NCI-H82 treated with DMSO at 0.1 percent for 48 hours (cell line): Measurements from ENCODE around the gene SLC9A8.
A peak's percentile ranks its signal among the peaks of the same experiment; 100 is the strongest.

ENCODE experiments used
- DNase-seq: peaks from one replicate; lab custom pipeline; 2025; ENCODE audit not compliant: unreplicated experiment; lab: John Stamatoyannopoulos, UW

SLC9A8 gene

DNA sequence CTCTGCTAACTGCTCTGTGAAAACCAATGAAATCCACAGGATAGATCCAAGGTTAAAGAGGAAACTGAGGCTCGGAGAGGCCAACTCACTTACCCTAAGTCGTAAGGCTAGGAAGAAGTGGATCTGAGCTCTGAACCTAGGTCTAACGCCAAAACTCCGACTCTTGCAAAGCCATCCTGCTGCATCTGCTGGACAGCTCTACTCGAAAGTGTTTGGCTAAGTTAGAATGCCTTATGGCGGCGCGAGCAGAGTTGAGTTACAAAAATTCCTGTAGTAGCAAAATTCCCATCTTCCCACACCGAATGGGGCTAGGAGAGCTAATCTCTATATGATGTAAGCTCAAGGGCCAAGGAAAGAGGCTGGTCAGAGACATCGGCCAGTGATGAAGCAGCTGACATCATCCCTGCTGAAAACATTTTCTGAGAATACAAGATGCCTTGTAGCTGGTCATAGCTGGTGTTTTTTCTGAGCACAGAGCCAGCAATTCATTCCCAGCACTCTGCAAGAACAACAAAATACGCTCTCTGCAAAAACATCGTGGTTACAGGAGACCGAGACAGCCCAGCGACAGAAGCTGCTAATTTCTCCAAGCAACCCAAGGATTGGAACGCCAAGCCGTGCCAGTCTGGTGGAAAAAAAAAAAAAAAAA is 100.9 kb downstream of the SLC9A8 start:
- no peak for DNase-seq

DNA sequence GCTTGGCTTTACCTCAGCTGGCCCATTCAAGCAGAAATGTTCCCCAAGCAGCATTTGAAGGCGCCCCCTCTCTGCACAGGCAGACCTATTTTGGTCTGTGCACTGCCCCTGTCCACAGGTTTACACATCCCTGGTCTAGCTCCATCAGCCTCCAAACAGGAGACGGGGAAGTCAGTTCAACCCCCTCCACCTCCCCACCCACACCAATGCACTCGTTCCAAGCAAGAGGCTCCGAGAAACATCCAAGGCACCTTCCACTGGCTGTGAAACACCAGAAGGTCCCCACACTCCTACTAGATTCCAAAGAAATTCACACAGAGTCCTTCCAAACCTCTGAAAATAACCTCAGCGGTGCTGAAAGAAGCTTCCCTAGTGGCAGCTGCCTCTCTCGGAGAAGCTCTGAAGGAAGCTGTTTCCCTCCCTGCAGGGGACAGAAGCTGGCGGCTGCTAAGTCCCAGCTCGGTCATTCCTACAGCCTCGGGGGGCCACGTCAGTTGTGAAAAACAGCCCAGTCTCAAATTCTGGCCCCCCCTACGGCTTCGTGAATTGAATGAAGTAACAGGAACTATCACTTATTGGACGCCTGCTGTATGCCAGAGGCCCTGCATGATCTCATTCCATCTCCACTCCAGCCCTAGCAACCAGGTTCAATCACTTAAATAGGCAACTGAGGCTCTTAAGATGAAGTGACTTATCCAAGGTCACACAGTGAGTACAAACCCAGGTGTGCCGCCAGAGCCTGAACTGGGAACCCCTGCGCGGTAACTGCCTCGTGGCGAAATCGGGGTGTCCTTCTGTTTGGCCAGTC is 101.9 kb downstream of the SLC9A8 start:
- DNase-seq, result no peak

DNA sequence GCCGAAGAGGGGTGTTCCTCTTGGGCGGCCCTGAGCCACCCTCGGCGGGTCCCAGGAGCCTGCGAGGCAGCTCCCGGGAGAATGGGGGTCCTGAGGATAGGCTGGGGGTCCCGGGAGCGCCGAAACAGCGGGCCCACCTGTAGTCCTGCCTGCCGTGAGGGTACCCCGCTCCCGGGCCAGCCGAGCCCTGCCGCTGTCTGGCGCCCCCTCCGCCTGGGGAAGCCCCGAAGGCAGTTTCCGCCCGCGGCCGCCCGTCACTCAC is 102.4 kb downstream of the SLC9A8 start:
- no peak for DNase-seq

DNA sequence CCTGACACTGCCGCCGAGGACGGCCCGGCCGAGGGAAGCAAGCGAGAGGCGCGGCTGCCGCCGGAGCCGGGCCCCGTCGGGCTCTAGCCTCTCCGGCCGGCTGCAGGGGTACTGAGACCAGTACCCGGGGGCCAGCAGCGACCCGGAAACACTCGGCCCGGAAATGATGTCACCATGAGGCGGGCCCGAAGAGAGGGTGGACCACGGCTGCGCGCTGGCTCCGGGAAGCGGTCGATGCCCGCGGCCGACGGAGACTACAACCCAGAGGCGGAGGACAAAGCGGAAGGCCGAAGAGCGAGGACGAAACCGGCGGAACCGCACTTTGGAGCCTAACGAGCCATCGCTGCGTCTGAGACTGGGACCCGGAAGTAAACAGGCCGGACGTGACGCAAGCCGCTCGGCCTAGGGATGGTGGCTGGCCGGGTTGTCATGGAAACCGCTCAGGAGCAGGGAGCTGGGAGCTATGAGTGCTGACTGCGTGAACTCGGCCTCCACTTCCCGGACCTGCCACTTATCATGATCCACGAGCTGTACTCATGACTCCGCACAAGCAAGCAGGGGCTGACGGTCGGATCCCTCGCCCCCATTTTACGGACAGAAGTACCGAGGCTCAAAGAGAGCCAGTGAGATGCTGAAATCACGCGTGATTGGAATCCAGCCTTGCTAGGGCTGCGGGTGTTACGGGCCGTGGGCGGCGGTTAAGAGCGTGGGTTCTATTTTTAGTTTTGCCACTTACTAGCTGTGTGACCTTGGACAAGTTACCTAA is 102.9 kb downstream of the SLC9A8 start, which contains the start of gene SPATA2:
TSS of gene SPATA2 (minus strand) at position 150 of the 766 bp plus-strand sequence. CDS start 7,039 bp downstream, outside the sequence.
- DNase-seq, result peak; percentile 78

DNA sequence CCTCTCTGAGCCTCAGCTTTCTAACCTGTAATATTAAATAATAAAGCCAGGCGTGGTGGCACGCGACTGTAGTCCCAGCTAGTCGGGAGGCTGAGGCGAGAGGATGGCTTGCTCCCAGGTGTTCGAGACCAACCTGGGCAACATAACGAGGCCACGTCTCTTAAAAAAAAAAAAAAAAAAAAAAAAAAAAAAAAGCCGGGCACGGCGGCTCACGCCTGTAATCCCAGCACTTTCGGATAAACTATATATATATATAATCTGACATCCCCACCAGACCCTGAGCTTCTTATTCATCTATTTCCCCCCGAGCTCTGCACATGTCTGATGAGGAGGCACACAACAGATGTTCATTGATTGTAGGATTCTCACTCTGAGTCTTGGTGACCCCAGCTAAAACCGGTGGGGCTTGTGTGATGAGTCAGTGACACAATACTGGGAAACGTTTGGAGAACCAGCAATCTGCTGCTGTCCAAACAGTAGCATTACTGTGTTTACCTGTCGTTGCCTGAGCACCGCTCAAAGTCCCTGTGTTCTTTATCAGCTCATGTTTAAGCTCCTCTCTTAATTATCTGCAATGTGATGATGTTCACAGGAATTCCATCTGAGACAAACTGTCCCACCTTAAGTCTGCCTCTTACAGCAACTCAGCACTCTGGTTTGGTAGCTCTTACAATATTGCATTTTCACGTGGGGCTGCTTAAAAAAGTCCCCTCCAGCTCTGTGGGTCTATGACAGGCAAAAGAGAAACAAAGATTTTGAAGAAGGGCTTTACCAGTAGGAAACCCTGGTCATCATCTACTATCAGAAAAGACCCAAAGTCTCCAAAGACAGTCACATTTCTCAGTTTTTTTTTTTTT is 103.7 kb downstream of the SLC9A8 start:
- peak; percentile 62 for DNase-seq

DNA sequence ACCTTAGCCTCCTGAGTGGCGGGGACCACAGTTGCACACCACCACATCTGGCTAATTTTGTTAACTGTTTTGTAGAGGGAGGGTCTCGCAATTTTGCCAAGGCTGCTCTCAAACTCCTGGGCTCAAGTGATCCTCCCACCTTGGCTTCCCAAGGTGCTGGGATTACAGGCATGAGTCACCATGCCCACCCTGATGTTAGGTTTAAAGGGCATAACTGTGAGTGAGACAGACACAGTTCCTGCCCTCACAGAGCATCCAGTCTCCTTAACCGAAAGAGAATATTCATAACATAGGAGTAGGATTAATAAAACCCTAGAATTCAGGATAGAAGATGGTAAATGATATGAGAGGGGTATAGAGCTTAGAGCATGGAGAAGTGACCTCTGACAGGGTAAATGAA is 105.8 kb downstream of the SLC9A8 start:
- DNase-seq, result no peak

DNA sequence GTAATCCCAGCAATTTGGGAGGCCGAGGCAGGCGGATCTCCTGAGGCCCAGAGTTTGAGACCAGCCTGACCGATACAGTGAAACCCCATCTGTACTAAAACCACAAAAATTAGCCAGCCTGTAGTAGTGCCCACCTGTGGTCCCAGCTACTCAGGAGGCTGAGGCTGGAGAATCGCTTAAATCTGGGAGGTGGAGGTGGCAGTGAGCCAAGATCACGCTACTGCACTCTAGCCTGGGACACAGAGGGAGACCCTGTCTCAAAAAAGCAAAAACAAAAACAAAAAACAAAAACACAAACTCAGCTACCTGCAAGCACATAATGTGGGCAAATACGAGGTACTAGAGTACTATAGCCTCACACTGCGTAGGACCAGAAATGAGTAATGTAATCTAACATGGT is 106.4 kb downstream of the SLC9A8 start:
- no peak for DNase-seq

DNA sequence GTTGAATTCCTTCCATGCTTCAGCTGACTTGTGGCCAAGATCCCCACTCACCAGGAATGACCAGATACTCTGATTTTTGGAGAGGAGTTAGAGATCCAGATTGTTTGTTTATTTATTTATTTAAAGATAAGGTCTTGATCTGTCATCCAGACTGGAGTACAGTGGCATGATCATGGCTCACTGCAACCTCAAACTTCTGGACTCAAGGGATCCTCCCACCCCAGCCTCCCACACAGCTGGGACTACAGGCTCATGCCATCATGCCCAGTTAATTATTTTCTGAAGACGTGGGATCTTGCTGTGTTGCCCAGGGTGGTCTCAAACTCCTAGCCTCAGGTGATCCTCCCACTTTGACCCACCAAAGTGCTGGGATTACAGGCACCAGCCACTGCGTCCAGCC is 106.8 kb downstream of the SLC9A8 start:
- DNase-seq, result no peak

DNA sequence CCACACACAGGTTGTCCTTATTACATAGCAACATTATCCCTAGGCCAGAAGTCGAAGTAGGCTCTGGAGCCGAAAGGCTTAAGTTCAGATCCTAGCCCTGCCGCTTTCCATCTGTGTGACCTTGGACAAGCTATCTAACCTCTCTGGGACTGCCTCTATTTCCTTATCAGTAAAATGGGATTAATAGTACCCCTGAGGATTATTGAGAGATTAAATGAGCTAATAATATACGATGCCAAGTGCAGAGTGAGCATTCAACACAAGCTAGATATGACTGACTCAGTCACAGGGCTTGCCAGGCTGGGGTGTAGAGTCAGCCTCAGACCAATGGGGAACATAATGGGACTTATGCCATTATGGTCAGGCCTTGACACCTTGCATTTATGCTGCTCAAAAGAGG is 111.6 kb downstream of the SLC9A8 start:
- DNase-seq, result no peak

DNA sequence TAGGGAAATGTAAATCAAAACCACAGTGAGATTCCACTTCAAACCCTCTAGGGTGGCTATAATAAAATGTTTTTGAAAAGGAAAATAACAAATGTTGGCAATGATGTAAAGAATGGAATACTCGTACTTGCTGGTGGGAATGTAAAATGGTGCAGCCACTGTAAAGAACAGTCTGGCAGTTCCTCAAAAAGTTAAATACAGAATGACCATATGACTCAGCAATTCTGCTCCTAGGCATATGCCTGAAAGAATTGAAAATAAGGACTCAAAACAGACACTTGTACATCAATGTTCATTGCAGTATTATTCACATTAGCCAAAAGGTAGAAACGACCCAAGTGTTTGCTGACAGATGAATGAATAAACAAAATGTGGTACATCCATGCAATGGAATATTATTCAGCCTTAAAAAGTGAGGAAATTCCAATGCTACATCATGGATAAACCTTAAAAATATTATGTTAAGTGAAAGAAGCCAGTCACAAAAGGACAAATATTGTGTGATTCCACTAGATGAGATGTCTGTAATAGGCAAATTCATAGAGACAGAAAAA is 113.3 kb downstream of the SLC9A8 start:
- DNase-seq, result no peak

DNA sequence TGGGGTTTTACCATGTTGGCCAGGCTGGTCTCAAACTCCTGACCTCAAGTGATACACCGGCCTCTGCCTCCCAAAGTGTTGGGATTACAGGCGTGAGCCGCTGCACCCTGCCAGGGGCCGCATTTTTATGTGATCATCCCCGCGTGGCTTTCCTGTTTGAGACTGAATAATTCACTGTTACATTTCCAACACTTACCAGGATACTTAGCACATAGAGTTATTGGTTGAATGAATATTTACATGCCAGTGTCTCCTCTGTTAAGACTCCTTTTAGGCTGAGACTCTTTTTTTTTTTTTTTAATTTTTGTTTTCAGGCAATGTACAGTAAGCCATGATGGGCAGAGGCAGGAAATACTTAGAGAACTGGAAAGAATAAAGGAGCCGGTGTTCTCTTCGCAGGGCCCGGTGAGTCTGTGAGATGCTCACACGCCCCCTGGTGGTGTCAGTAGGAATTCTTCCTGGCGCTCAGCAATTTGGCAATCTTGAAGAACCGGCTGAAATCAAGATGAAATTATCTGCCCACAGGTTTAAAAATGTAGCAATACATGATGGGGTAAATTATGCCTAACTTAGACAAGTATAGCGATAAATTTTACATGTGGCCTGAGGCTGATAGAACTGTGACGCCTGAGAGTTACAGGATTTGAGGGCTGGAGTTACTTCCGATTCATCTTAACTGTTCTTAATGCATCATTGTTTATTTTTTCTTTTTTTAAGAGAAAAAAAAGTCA is 115.9 kb downstream of the SLC9A8 start:
- peak; percentile 72 for DNase-seq

DNA sequence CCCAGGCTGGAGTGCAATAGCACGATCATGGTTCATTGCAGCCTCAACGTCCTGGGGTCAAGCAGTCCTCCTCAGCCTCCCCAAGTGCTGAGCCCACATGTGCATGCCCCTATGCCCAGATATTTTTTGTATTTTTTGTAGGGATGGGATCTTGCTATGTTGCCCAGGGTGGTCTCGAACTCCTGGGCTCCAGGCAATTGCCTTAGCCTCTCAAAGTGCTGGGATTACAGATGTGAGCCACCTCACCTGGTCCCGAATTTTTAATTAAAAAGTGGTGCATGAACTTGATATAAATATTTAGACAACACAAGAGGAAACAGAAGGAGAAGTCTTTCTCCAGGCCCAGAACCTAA is 116.5 kb downstream of the SLC9A8 start:
- no peak for DNase-seq

DNA sequence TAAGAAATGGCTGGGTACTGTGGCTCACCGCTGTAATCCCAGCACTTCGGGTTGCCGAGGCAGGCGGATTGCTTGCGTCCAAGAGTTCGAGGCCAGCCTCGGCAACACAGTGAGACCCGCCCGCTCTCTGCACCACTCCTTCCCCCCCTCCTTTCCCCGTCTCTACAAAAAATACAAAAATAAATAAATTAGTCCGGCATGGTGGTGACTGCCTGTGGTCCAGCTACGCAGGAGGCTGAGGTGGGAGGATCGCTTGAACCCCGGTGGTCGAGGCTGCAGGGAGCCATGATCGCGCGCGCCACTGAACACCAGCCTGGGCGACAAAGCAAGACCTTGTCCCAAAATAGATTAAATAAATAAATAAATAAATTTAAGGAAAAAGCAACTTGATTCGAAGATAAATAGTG is 123.1 kb downstream of the SLC9A8 start:
- DNase-seq, result no peak

DNA sequence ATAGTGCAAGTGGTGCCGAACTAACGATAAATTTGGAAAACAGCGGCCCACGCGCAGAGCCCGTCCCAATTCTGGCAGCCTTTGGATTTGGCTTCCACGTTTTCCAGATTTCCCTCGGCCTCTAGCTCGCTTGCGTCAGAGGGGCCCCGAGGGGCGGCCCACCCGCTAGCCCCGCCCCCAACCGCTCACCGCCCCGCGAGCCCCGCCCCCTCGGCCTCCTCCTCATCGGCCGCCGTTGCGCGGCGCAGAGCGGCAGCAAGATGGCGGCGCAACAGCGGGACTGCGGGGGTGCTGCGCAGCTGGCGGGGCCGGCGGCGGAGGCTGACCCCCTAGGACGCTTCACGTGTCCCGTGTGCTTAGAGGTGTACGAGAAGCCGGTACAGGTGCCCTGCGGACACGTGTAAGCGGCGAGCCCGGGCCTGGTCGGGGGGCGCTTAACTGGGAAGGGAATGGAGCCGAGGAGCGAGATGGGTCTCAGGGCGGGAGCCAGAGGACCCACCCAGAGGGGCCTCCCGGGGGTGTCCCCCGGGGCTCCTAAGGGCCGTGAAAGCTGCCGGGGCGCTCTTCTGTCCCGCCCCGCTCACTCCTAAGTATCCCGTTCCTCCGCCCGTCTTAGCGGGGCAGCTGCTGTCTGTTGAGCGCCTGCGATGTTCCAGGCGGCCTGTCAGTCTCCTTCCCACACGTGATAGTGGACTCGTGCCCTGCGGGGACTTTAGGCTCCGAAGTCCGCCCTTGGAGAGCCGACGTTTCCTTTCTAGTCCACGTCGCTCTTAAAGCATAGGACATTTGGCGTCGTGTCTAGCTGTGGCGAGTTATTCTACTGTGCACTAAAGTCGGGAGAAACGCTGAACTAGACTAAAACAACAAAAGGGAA is 123.8 kb downstream of the SLC9A8 start, which contains the start of gene RNF114:
TSS of gene RNF114 (plus strand) at position 245 of the 874 bp plus-strand sequence. CDS start at position 261, 16 bp downstream.
- DNase-seq, result peak; percentile 65

DNA sequence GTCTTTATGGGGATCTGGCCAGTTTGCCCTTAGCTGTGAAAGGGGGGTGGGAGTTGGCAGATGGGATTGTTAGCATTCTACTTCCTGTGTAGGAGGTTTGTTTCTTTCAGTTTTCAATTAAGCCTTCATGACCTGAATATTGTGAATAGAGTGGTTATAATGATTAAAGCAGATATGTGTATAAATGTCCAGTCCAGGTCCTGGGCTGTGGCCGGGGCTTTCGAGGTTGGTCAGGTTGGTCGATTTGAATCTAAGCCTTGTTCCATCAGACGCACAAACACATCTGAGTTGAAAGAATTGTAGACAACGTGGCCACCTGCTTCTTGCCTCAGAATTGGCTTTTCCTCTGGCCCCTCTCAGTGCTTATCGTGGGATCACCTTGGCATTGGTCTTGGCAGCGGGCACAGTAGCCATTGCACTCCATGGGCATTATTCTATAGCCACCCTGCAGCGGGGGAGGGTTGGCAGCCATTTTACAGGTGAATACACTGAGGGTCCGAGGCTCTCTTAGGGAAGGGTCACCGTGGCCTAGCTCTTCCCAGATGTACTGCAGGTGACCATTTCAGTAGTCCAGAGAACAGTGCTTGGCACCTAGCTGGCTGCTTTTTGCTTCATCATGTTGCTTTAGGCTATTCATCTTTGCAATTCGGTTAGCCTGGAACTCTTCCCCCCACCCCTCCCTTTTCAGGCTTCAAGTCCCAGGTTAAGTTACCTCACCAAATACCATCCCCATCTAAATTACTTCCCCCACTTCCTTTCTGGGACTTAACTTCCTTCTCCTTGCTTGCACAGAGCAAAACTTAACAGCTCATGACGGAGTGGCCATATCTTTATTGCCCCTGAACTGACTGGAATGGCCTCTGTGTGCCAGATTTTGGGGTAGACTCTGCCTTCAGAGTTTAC is 124.7 kb downstream of the SLC9A8 start:
- no peak for DNase-seq

DNA sequence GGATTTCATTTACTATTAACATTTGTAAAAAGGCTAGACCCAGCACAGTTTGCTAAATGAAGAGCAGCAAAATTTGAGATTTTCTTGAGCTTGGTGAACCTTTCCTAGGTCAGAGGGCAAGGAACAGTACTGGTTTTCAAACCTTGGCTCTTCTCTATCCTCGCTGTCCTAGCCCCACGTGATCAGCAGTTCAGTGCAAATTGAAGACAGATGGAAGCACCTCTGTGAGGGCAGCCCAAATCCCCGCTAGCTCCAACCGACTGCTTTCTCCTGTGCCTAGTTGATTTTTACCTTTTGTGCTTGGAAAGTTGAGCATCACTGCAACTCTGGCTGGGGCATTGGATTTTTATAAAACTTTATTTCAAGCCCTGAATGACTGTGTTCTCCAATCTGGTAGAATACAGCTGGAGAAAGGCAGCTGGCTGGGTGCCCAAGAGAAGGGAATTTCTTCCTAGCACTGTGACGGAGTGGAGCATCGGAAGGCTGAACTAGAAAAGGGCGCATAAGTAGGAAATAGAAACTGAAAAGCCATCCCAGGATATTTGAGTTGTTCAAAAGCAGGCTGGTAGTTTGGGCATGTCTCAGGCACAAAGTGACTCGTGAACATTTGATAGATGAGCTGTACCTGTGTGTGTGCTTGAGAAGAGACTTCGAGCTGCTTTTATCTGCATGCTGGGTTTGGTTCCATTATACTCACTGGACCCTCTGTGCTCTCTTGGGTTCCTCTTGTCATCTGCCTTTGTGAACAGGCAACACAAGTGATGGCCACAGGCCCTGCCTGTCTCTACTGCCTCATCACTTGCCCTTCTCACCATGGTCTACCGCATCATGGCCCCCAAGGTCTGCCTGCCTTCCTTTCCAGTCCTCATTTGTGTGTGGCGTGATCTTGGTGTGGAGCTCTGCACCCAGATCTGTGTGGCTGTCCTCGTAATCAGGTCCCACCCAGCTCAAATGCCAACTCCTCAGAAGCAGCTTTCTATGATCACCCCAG is 125.8 kb downstream of the SLC9A8 start:
- DNase-seq, result peak; percentile 77

DNA sequence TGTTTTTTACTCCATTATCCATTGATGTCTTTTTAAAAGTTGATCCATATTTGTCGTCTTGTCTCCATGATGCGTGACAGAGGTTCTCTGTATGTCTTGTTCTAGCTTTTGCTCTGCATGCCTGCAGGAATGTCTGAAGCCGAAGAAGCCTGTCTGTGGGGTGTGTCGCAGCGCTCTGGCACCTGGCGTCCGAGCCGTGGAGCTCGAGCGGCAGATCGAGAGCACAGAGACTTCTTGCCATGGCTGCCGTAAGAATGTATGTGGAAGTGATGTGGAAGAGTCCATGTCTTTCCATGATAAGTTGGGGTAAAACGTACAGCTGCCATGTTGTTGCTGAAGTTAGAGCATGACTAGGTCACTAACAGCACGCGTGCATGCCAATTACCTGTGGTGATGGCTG is 128.8 kb downstream of the SLC9A8 start:
- no peak for DNase-seq
